ENCODE data around the gene SNTA1.
"Not testable (repeated sequence)": the region's sequence is repeated elsewhere in the genome, so short reads cannot be mapped to it uniquely, and the experiment has no call there.

The SNTA1 gene

DNA sequence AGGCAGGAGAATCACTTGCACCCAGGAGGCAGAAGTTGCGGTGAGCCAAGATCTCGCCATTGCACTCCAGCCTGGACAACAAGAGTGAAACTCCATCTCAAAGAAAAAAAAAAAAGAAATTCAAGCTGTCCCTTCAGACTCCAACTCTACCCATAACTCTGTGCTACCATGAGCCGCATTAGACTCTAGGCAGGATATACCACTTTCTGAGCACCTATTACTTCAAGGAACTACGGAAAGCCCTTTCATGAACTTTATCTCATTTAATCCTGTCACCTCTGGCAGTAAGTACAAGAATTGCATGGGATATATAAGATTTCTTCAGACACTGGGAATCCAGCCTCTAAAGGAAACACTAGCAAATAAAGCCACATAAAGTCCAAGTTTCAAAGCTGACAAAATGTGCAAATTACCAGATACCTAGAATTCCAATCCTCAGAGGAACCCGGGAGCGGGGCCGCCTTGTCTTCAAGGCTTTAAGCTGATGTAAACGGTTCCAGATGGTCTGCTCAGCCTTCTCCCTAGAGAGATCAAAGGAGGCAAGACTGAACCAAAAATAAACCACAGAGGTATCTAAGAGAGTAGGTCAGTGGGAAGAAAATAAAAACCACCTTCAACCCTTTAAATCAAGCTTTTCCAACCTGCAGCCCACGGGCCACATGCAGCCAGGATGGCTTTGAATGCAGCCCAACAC, 51.7 kb downstream of the SNTA1 start:
- peak; percentile 97 for DNase-seq

DNA sequence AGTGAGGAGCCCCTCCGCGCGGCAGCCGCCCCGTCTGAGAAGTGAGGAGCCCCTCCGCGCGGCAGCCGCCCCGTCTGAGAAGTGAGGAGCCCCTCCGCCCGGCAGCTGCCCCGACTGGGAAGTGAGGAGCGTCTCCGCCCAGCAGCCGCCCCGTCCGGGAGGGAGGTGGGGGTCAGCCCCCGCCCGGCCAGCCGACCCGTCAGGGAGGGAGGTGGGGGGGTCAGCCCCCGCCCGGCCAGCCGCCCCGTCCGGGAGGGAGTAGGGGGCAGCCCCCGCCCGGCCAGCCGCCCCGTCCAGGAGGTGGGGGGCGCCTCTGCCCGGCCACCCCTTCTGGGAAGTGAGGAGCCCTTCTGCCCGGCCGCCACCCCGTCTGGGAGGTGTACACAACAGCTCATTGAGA, 54.2 kb downstream of the SNTA1 start:
- not testable (repeated sequence) for DNase-seq

DNA sequence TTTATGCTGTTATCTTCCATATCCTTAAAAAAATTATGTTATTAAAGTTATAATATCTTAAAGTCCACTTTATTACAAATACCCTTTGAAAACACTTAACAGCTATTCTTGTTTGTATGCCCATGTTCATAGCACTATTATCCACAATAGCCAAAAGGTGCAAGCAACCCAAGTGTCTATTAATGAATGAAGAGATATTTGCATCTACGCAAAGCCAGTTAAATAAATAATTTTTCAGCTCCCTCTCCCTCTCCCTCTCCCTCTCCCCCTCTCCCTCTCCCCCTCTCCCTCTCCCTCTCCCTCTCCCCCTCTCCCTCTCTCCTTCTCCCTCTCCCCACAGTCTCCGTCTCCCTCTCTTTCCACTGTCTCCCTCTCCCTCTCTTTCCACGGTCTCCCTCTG, 55.3 kb downstream of the SNTA1 start:
- DNase-seq = no peak

DNA sequence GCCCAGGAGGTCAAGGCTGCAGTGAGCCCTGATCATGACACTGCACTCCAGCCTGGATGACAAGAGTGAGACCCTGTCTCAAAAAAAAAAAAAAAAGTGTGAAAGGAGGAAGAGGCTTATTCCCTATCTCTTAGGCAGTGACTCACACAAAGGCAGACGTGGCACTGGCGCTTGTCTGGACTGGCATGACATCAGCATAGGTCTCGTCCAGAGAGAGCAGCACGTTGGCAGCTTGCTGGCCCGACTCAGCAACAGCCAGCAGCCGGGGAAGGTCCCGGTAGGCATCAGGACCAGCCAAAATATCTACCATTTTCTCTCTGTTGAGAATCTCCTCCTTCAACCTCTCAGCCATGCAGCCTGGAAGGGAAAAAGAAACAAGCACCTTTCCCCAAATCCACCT, 56.4 kb downstream of the SNTA1 start:
- DNase-seq = no peak

DNA sequence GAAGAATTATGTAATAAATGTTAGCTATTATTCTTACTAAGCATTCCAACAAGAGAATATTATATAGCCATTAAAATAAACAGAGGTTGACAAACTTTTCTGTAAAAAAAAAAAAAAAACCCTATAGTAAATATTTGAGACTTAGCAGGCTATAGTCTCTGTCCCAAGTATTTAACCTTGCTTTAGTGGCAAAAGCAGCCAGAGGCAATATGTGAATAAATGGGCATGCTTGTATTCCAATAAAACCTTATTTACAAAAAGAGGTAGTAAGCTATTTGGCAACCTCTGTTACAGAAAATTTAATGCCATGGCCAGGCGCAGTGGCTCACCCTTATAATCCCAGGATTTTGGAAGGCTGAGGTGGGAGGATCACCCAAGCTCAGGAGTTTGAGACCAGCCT, 56.9 kb downstream of the SNTA1 start:
- no peak for DNase-seq

DNA sequence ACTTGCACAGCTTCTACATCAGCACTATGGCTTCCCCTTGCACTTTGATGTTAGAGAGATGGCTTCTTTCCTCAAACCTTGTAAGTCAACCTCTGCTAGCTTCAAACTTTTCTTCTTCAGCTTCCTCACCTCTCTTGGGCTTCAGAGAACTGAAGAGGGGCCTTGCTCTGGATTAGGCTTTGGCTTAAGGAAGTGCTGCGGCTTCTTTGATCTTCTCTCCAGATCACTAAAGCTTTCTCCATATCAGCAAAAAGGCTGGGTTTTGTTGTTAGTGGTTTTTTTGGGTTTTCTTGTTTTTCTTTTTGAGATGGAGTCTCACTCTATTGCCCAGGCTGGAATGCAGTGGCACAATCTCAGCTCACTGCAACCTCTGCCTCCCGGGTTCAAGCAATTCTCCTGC, 66.2 kb downstream of the SNTA1 start:
- no peak for DNase-seq

DNA sequence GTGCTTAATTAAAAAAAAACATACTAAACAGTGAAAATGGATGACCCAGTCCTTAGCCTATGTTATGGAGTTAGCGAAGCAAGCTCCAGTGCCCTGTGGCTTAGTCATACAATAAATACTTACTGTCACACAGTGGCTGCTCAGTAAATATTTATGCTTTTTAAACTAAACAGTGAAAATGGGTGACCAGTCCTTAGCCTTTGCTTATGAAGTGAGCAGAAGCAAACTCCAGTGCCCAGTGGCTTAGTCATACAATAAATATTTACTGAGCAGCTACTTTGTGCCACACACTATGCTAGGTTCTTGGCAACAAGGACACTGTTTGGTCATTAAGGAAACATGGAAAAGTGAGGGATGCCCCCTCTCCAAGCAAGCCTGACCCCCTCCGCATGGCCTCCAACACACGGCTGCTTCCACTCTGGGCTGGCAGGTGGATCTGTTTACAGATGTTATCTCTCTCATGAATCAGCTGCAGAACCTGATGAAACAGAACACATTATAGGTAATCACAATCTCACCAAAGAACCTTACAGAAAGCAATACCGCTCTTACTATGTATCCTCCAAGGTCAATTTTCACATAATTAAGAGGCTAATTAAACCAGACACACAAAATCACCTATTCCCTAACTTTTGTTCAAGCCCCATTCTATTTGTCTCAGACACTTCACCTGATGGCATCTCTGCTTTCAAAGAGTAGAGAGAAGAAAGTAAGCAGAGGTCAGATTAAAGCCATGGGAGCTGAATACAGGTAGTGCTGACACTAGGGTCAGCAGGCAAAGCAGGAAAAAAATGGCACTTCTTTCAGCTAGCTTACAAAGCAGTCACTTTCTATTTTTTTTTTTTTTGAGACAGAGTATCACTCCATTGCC, 69.6 kb downstream of the SNTA1 start:
- DNase-seq = peak; percentile 30

DNA sequence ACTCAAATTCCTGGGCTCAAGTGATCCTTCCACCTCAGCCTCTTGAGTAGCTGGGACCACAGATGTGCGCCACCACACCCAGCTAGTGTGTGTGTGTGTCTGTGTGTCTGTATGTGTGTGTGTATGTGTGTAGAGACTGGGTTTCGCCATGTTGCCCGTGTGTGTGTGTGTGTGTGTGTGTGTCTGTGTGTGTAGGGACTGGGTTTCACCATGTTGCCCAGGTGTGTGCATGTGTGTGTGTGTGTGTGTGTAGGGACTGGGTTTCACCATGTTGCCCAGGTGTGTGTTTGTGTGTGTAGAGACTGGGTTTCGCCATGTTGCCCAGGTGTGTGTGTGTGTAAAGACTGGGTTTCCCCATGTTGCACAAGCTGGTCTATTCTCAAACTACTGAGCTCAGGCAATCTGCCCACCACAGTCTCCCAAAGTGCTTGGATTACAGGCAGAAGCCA, 70.5 kb downstream of the SNTA1 start:
- DNase-seq = no peak

DNA sequence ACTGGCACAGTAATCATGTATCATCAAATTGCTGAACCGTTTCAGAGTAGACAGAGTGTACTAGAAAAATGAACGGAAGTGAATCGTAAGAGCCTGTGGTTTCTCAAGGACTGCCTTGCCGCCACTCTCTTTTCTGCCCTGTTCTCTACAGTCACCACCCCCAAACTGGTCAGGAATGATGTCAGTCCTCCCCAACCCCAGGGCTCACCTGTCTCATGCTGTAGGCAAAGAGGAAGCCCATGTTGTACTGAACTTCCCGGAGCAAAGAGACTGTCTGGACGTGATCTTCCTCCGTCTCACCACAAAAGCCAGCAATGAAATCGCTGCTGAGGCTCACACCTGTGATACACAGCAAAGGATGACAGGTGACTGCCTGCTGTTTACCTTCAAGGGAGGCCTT, 73.3 kb downstream of the SNTA1 start:
- DNase-seq = no peak

DNA sequence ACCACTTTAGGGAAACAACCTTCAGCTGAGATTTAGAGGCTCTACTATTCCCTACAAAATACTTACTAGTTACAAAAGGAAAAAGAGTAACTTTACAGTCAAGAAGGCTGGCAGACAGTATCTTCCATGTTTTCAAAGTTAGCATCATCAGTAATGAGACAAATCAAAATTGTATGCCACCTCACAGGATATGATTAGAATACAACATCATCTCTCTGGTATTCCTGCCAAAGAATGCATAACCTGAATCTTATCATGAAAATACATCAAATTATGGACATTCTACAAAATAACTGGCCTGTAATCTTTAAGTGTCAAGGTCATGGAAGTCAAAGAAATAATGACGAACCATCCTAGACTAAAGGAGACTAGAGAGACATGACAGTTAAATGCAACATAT, 80.7 kb downstream of the SNTA1 start:
- DNase-seq = no peak

DNA sequence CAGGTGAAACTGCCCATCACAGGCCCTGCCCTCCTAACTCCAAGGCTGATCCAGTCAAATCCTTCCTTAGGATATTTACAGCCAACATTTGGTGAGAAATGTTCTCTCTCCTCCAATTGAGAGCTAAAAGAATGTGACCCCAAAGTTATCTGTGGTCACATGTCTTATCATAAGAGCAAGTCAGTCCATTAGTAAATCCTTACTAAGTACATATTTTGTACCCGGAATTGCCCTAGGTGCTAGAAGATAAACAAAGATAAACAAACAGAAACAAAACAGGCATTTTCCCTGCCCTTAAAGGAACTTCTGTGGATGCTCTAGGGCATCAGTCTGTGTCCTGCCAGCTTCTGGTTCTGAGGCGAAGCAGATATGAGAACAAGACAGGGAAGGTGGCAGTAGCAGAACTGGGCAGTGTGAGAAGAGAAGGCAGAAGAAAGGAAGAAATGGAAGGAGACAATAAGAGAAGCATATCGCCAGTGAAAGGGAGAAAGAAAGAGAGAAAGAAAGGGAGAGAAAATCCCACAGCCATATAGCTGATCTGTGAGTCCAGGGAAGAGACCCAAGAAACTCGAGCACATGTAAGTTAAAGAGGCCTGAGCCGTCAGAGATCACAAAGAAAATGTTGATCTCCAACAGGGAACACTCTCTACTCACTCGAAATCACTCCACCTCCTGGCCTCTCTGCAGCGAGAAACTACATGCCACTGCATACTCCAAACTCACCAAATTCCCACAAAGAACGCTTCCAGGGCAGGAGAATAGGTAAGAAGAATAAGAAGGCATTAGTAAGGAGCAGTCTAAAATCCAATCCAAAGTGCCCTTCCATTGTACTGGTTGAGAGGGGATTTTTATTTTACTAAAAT, 83.9 kb downstream of the SNTA1 start:
- no peak for DNase-seq

Data from fibroblast of skin of right quadriceps (primary cell).